Pulmonary artery endothelial cell (primary cell): ENCODE data around the gene DUSP28. TPM values are rescaled to one million over a fixed set of nuclear protein-coding genes. Genes with fewer than 3 reads are reported as not detected.
"Not testable (repeated sequence)": the region's sequence is repeated elsewhere in the genome, so short reads cannot be mapped to it uniquely, and the experiment has no call there.

ENCODE experiments used
- DNase-seq: peaks from one replicate; pipeline ENCODE4 v3.0.0-alpha.2; 2011; ENCODE audit warnings: low read depth, low spot score
- total RNA-seq: library from RNA; depleted of rRNA; stranded (reverse); fragments of >200 nt; gene quantifications from 2 replicates; pipeline ENCODE4 v1.2.3, GENCODE V29; 2014

DUSP28 gene
- total RNA-seq, 1 donor from 2014 or later: 1.8 TPM

- DNase-seq: peak; percentile 92
These were observed 545 bp downstream of the DUSP28 start for GRCh38 chr2:240560480-240561324.

GRCh38 chr2:240561325-240561971, 1.3 kb downstream of the DUSP28 start:
- no peak for DNase-seq

GRCh38 chr2:240563231-240563630, 3.1 kb downstream of the DUSP28 start:
- DNase-seq: not testable (repeated sequence)

- DNase-seq: no peak
These were observed 3.9 kb downstream of the DUSP28 start for GRCh38 chr2:240563951-240564560.

- no peak for DNase-seq
These were observed 4.6 kb downstream of the DUSP28 start for GRCh38 chr2:240564561-240565332.

GRCh38 chr2:240565333-240566202, 5.4 kb downstream of the DUSP28 start:
- no peak for DNase-seq

- no peak for DNase-seq
These were observed 6.3 kb downstream of the DUSP28 start for GRCh38 chr2:240566203-240567136.

GRCh38 chr2:240567137-240567871, 7.1 kb downstream of the DUSP28 start:
- DNase-seq: no peak

- DNase-seq: no peak
These were observed 7.9 kb downstream of the DUSP28 start, which contains the start of gene RNPEPL1 for GRCh38 chr2:240567872-240568677. Gene RNPEPL1, plus strand, starts transcription at chr2:240568484. Its CDS starts 103 bp downstream, at chr2:240568587.

- DNase-seq: no peak
These were observed 8.7 kb downstream of the DUSP28 start for GRCh38 chr2:240568678-240569522.

GRCh38 chr2:240569523-240569997, 9.4 kb downstream of the DUSP28 start:
- DNase-seq: no peak

GRCh38 chr2:240569998-240570530, 9.9 kb downstream of the DUSP28 start:
- no peak for DNase-seq

- DNase-seq: no peak
These were observed 10.6 kb downstream of the DUSP28 start for GRCh38 chr2:240570531-240571313.

GRCh38 chr2:240571314-240571973, 11.3 kb downstream of the DUSP28 start:
- DNase-seq: no peak
